Fibroblast of skin of left quadriceps (primary cell): ENCODE results near the gene ZNF710.

Experiments used
- DNase-seq, 2 experiments: peaks; one replicate each; pipeline ENCODE4 v3.0.0-alpha.2; 2013; ENCODE audit warnings: low read depth in 2 of 2

ZNF710 gene

DNA sequence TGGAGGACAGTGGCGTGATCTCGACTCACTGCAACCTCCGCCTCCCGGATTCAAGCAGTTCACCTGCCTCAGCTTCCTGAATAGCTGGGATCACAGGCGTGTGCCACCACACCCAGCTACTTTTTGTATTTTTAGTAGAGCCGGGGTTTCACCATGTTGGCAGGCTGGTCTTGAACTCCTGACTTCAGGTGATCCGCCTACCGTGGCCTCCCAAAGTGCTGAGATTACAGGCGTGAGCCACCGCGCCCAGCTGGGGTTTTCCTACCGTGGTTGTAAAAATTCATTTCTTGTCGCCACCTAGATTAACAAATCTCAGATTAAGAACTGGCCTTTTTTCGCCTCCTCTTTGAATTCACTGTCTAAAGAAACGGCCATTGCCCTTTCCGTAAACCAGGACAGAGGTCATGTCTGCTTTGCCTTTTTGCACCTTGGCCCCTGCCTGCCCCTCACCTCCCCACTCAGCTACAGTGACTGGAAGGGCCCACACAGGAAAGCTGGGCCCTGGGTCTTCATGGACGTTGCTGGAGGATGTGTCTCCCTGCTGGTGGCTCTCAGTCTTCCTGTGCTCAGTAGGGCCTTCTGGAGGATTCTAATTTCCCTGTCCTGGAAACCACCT lies 17.2 kb downstream of the ZNF710 start:
- no peak for DNase-seq

DNA sequence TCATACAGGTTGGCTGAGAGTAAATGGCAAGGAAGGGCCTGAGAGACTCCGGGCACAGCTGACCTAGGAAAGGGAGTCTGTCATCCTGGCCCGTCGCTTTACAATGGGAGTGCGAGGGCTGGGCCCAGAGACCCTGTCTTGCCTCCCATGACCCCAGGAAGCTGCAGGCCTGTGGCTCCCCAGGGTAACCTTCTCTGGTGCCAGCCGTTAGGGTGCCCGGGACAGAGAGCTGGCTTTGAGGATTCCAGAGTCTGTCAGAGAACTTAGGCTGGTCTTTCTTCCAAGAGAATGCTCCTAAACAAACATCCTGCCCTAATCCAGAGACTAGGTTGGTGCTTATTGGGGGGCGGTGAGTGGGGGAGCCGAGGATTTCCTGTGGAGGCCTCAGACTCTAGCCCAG lies 18.5 kb downstream of the ZNF710 start:
- no peak for DNase-seq

DNA sequence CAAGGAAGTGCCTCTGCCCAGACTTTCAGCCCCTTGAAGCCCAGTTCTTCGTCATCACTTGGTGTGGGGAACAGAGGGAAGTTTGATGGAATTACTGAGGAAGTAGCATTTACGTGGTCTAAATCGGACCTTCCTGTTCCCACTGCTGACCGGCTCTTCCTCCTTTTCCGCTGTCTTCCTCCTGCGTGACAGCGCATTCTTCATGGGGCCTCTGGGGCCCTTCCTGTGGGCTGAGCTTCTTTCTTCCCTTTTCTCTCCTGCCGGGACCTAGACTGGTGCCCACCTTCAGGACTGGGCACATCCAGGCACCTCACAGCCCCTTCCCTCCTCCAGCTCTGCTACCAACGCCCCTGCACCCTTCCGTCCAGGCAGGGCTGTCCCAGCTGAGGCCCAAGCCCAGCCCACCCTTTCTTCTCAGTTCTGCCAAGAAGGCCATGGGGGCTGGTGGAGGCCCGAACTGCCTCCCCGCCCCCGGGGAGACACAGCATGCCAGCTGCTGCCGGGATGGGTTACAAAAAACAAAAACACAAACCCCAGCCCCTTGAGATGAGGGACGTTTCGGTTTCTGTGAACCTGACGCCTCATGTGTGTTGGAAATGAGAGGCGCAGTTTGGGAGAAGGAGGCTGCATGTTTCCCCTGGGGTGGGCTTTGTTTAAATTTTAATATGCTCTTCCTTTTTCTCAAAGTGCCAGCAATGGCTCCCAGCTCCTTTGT lies 19.1 kb downstream of the ZNF710 start:
- no peak for DNase-seq

DNA sequence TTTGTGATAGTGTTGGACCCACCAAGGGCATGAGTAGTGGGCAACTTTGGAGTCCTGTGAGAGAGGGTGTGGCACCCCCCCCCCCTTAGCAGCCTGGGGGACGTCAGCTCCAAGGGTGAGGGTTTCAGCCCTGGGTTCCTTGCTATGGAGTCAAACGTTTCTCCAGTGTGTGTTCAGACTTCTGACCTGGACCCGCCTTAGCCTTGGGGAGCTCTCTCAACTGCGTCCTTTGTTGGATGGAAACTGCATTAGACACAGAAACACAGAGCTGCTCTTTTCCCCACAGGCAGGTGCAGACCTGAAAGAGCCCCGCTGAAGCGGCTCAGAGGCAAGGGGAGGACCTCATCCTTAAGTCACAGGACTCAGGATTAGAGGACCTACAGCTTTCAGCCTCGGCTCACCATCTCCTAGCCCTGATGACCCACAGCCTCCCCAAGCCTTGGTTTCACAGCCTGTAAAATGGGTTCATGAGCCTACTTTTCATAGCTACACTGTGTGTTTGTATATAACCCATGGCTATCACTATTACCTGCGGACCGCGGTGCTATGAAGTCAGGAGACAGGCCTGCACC lies 19.9 kb downstream of the ZNF710 start:
- DNase-seq = no peak

DNA sequence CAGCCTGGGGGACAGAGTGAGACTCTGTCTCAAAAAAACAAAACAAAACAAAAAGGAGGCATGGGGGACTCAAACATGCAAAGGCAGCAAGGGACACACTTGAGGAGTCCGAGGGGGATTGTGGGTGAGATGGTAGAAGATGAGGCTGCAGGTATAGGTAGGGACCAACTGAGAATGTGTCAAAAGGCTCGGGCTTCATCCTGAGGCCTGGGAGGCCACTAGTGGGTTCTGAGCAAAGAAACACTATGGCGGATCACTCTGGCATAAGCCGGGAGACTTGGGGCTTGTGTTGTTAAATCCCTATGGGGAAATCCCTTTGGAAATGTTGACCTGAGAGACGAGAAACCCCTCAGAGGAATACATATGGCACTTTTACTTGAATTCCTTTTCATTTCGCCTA lies 21.2 kb downstream of the ZNF710 start:
- DNase-seq = no peak

DNA sequence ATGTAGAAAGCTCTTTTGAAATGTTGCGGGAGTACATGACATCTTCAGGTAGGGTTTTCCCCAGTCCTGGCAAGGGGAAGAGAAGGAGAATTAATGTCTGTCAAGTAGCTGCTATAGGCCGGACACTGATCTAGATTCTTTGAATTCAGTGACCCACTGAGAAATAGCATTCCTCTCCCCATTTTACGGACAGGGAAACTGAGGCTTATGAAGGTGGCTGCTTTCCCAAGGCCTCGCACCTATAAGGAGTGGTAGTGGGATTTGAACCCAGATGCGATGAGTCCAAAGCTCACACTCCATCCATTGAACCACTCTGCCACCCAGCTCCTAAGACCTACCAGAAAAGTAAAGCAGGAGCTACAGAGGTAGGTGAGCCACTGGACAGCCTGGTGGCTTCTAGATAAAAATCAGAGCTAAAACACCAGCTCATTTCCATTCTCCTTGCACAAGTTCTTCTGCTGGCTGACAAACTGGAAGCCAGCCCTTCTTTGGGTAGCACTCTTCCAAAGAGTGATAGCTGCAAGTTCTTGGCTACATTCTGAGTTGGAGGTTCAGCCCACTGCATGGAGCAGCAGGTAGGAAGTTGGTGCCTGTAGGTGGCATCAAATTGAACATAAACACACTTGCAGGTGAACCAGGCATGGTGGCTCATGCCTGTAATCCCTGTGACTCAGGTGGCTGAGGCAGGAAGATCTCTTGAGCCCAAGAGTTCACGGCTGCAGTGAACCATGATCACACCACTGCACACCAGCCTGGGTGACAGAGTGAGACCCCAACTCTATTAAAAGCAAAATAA lies 22.0 kb downstream of the ZNF710 start:
- no peak for DNase-seq

DNA sequence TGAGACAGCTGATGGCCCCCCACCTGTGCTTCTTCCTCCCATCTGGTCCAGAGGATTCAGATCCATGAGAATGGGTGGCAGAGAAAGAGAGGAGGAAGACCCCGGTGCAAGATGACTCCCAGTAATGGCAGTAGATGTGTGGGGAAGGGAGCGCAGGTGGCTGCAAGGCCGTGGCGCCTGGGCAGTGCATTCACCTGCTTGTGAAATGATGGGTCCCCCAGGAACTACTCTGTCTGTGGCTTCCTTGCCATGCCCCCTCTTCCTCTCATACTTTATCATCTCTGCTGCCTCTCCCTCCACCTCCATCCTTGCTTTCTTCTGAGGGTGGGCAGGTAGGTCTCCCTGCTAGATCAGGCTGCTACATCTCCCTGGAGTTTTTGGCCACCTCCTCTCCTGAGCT lies 23.3 kb downstream of the ZNF710 start:
- no peak for DNase-seq

DNA sequence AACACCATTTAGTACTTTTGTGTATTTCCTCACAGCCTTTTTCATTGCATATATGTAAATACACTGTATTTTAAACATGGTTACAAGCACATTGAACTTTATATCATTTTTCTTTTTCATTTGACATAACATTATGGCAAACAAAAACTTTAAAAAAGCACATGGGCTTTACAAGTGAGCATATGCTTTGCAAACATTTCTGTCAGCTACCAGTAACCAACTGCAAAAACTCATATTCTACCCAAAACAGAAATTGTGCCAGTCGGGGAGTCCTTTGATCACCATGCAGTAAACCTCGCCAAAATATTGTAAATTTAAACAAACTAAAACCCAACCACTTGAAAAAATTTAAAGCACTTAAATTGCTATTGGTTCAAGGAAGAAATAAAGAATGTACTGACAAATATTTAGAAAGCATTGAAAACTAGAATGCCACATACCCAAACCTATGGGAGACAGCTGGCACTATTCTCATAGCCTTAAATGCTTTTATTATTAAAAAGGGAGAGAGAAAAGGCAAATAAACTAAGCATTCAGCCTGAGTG lies 24.4 kb downstream of the ZNF710 start:
- DNase-seq = no peak

DNA sequence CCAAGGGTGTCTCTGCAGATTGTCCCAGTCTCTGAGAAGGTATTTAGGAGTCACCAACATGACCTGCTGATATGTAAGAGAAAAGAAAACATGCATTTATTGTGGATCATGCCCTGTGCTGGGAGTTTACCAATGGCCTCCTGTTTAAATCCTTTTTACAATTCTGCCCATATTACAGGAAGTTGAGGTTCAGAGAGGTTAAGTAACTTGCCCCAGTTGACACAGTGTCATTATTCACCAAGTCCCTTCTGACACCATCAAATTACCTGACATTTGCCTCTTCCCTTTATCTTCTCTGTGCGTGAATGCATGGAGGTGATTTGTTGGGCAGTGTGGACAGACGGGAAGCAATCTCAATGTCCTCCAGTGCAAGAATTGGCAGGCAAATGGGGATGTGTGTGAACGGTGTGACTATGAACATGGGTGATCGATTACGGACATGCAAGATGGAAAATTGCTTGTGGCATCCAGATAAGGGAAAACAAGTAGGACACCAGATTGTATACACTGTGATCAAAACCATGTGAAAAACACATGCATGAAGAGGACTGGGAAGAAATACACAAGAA lies 27.3 kb downstream of the ZNF710 start:
- DNase-seq = no peak

DNA sequence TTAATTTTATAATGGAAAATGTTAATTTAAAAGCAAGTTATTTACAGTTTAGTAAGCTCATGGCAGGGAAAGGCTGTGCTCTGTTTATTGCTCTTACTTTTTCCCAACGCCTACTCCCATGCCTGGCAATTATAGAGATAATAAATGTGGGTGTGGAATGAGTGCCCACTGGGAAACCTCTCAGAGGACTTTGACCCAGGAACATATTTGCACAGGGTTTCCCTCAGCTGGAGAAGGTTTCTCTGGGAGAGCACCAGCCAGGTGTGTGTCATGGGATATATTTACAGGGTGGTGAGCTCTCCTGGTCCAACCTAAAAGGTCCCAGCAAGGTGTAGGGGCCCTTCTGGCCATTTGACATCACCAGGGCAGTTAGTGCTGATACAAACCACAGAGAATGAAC lies 27.9 kb downstream of the ZNF710 start:
- DNase-seq = no peak

DNA sequence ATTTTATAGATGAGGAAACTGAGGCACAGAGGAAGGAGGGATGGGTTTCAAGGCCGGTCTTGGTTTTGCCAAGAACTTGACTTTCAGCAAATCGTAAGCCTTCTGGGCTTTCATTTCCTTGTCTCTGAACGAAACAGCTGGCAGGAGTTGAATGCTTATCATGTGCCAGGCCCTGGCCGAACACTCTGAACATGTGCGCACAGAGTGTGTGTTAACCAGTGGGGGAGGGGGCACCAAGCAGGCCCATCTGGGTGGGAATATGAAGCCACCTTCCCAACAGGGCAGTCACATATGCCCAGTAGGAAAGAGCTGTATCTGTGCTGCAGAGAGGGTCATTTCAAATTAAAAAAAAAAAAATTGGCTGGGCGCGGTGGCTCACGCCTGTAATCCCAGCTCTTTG lies 29.3 kb downstream of the ZNF710 start:
- no peak for DNase-seq

DNA sequence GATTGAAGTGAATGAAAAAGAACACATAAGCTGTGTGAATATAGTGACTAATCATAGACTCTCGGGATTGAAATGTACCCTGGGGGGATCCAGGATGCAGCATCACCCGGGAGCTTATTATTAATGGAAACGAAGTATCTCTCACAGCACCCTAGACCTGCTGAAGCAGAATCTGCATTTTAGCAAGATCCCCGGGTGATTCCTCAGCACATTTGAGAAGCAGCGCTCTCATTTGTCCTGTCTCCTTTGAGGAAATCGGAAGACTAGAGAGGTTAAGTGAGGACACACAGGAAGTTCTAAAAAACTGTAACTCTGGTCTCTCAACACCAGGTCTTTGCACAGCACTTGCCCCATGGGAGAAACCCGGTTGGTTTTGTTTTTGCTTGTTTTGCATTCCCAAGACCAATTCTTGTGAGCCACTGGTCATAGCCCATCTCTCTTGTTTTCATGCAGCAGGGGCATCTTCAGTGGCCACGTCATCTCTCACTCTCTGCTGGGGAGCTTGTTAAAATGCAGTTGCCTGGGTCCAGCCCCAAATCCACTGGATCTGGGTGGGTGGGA lies 30.2 kb downstream of the ZNF710 start:
- peak in 1 of 2 experiments; percentile 28 for DNase-seq

DNA sequence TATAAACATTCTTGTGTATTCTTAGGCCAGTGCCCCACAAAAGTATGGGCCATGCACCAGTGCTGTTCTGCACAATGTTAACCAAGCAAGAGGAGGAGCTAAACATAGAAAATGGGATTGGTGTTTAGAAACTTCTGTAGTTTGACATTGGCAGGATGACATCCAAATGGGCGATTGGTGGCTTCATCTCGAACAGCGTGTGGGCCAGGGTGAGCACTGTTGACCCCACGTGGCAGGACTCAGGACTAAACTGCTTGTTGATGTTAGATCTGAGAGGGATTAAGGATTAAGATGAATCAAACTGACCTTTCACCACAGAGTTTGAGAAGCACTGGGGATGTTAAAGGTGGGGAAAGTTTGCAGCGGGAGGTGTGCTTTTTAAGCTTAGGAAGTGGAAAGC lies 31.9 kb downstream of the ZNF710 start:
- no peak for DNase-seq

DNA sequence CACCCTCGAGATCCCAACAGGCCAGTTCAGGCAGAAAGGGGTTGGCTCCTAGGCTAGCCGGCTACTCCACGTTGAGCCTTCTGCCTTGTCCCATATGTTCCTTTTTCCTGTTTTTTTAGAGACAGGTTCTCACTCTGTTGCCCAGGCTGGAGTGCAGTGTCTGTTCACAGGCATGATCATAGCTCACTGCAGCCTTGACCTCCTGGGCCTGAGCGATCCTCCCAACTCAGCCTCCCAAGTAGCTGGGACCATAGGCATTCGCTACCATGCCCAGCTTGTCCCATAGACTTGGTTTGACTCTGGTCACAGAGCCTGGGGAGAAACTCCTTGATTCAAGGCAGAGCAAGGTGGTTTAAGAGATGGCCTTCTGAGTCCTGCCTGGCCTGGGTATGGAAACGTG lies 32.3 kb downstream of the ZNF710 start:
- no peak for DNase-seq

DNA sequence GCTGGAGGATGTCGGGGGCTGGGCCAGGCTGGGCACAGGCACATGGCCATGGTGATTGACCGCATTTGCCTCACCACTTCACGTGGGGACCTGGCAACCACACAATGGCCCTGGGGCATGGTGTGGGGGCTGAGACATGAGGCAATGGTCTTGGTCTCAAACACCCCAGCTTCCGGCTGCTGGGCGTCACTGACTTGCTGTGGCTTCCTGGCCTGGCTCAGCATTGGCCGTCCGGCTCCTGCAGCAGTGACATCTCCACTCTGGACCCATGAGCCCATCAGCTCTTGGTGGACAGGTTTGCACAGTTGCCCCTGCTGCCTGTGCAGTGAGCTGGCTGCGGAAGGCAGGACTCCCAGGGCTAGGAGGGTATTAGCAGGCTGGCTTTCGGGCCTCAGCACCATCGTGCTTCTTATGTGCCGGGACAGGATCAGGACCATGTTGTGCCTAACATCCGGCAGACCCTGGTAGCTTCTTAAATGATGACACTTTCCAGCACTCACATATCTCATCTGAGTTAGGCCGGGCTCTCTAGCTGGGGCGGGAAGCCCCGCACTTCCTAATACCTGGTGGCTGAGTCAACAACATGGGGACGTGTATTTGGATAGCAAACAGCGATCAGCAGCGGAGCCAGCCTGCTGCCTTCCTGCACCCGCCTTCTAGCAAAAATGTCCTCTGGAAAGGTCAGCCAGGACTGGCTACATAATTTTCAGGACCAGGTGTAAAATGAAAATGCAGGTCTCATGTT lies 34.1 kb downstream of the ZNF710 start:
- no peak for DNase-seq

DNA sequence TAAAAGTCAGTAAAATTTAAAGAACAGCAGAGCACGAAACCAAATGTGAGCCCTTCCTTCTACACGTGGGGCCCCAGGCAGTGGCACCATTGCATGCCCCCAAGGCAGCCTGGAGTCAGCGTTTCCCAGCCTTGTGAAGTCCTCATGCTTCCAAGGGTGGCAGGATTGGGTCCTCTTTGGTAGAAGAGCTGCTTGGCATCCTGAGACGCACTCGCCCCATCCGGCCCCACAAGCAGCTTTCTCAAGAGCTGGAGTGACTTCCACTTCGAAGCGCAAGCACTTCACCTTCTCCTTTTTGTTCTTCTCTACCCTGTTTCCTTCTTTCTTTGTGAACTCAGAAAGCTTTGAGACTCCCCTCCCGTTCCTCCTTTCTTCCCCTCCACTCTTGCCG lies 34.7 kb downstream of the ZNF710 start:
- DNase-seq = no peak

DNA sequence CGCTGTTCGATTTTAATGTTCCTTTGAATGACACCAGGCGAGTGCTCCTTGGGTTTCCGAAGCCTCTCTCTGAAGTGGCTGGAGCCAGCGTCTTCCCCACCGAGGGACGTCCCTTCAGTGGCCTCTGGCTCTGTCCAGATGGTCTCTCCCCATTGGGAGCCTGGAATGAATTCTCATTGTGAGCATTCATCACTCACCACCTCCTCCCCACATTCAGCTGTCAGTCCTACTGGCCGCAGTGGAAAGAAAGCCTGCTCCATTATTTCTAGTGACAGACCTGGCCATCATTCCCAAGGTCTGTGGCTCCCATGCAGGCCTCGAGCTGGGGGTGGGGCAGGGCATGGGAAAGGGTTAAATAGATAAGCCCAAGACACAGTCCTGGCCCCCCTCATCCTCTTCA lies 35.2 kb downstream of the ZNF710 start:
- no peak for DNase-seq

DNA sequence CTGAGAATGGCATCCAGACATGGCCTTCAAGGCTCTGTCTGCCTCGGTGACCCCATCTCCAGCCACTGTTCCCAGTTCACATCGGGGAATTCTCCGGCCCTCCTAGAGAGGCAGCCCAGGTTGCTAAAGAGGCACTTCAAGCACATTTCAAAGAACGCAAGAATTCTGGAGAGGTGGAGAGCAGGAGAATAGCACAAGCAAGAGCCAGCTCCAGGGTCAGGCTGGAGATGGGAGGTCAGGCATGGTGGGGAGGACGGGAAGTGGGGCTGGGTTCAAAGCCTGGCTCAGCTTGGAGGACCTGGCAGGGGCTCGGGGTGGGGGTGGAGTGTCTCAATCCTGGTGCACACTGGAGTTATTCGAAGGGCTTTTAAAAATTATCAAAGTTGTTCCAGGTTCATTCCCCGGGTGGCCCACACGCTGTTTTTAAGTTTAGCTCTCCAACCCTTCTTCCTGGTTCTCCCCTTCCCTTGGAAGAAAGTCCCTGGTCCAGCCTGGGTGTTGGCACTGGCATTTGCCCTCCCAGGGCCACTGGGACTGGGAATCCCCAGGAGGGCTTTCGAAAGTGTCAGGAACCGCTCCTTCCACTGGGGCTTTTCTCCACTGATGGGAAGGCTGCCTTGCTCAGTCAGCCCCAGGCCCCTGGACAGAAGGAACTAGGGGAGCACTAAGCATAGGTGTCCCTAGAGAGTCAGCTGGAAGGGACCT lies 35.8 kb downstream of the ZNF710 start:
- DNase-seq = no peak

DNA sequence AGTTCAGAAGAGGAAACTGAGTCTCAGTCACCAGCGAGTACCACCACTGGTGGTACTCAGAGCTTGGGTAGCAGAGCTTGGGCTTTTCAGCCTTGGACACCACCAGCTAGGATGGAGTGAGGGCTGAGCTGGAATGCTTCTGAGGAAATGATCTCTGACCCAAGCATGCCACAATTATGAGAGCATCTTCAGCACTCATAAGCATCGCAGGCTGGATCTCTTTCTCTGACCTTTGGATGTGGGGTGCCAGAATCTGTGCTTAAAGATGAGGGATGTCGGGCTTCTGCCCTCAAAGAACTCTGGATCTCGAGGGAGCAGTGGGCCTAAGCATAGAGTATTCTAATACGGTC lies 36.4 kb downstream of the ZNF710 start:
- no peak for DNase-seq

DNA sequence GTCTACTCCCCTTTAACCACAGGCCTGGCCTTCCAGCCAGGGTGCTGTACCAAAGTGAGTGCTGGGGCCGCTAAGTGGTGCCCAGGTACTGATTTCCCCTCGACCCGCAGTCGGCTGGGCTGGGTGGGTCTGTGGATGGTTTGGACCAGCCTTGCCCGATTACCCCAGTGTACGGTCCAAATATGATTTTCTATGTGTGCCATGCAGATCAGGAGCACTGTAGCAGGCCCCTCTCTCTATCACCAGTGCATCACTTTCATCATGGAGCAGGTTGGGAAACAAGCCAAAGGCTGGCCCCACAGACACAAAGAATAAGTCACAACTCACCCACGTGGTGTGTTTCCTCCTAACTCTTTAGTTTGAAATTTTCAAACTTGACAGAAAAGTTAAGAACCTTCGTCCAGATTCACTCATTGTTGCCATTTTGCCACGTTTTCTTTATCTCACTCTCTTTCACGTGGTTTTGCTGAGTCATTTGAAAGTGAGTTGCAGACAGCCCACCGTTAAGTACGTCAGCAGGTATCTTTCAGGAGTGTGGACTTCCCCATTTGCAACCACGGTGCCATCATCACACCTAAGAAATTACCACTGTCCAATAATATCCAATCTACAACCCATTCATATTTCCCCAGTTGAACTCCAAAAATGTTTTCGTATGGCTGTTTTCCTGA lies 37.0 kb downstream of the ZNF710 start:
- DNase-seq = no peak
